ENCODE measurements around the gene PKD1L1. TPM values are rescaled to one million over a fixed set of nuclear protein-coding genes. Genes with fewer than 3 reads are reported as not detected.

PKD1L1 gene
- polyA plus RNA-seq, 2 of the 4 experiments (the other 2 are of a cell fraction), result 0.21 TPM

- TF ChIP-seq ATOH8 (CRISPR knock-in tag; IDR thresholded peaks at IDR 0.05; ENCODE audit: low read depth) (peak; percentile 77; the same call in 1 of the 2 replicates), PBX3 (IDR thresholded peaks at IDR 0.05) (peak; percentile 93), JUN (IDR thresholded peaks at IDR 0.05) (peak; percentile 98 to 99; a peak in 4 of 5 replicates), GATA3 (IDR thresholded peaks at IDR 0.05; ENCODE audit: borderline replicate concordance) (peak; percentile 99), MAX (IDR thresholded peaks at IDR 0.05) (peak; percentile 91), HEYL (CRISPR knock-in tag; IDR thresholded peaks at IDR 0.05) (no peak), SREBF2 (IDR thresholded peaks at IDR 0.05) (no peak), HES2 (IDR thresholded peaks at IDR 0.05) (peak; percentile 57; the same call in 1 of the 2 replicates), BHLHE40 (IDR thresholded peaks at IDR 0.05; ENCODE audit: low read depth, low read length) (no peak), PHF8 (IDR thresholded peaks at IDR 0.05; ENCODE audit: borderline replicate concordance, low read depth) (no peak), SMC3 (IDR thresholded peaks at IDR 0.05) (peak; percentile 74), JUNB (IDR thresholded peaks at IDR 0.05) (peak; percentile 97), ESRRA (IDR thresholded peaks at IDR 0.05; ENCODE audit: borderline replicate concordance, low read length) (0 out of 2 replicates have a peak, but pooled peaks have one; percentile 32), EP300 (IDR thresholded peaks at IDR 0.05) (peak; percentile 95 to 99), RFX5 (IDR thresholded peaks at IDR 0.05) (0 out of 2 replicates have a peak, but pooled peaks have one; percentile 54), CBX2 (IDR thresholded peaks at IDR 0.05; ENCODE audit: borderline replicate concordance, low read depth) (no peak), ELK1 (IDR thresholded peaks at IDR 0.05; ENCODE audit: low read depth, low read length) (no peak)
These were observed 161.6 kb downstream of the PKD1L1 start (continued) for GRCh38 chr7:47786557-47787248.

- peak; percentile 49 to 59 for ATAC-seq
- 19% methylated on average over 8 of the region's 8 CpGs for WGBS (ENCODE audit: missing lambda C conversion rate)
- no peak for TF ChIP-seq ZFP36 (IDR thresholded peaks at IDR 0.05; ENCODE audit: borderline replicate concordance, partially characterized antibody)
- no peak for TF ChIP-seq FOSL2 (IDR thresholded peaks at IDR 0.05)
- no peak; the same call in 1 of the 2 replicates for TF ChIP-seq FOSL2 (CRISPR knock-in tag; IDR thresholded peaks at IDR 0.05)
- TF ChIP-seq POLR2A (IDR thresholded peaks at IDR 0.05; ENCODE audit: low read length), result no peak
- no peak for TF ChIP-seq EP300 (IDR thresholded peaks at IDR 0.05)
- peak; percentile 81 for TF ChIP-seq HOXA7 (CRISPR knock-in tag; IDR thresholded peaks at IDR 0.05)
- no peak for TF ChIP-seq REST (IDR thresholded peaks at IDR 0.05)
- no peak for TF ChIP-seq RAD21 (conservative IDR thresholded peaks at IDR 0.05 in 1 of 2, IDR thresholded peaks at IDR 0.05 in 1 of 2)
- no peak for TF ChIP-seq TFCP2L1 (CRISPR knock-in tag; IDR thresholded peaks at IDR 0.05)
- no peak for TF ChIP-seq SREBF2 (IDR thresholded peaks at IDR 0.05)
- TF ChIP-seq HMGXB4 (CRISPR knock-in tag; IDR thresholded peaks at IDR 0.05; ENCODE audit: borderline replicate concordance), result no peak
- TF ChIP-seq CHD4 (IDR thresholded peaks at IDR 0.05; ENCODE audit: borderline replicate concordance), result no peak
- TF ChIP-seq ZSCAN20 (CRISPR knock-in tag; IDR thresholded peaks at IDR 0.05), result no peak; the same call in 1 of the 2 replicates
- no peak for TF ChIP-seq CHD2 (IDR thresholded peaks at IDR 0.05; ENCODE audit: low read length, partially characterized antibody)
- no peak for TF ChIP-seq CBX2 (IDR thresholded peaks at IDR 0.05; ENCODE audit: borderline replicate concordance, low read depth)
These were observed 162.2 kb downstream of the PKD1L1 start for GRCh38 chr7:47785923-47786556.

More at GRCh38 chr7:47785923-47786556, 162.2 kb downstream of the PKD1L1 start:
- peaks cover under 1% of the 10 kb centered on the region; the same call in 2 of the 3 replicates for H3K9me3 ChIP-seq
- H3K4me1 ChIP-seq, result peaks cover 70% of the 10 kb centered on the region
- DNase-seq (ENCODE audit: low read depth in 1 of 2, low spot score in 1 of 2) (no peak), FAIRE-seq (no peak)
- peak overlapping the region; percentile 95 for H3K27ac ChIP-seq
- CTCF ChIA-PET, result interaction anchor here (0.9 to 5.6 kb wide), 11 partner anchors 10 to 519 kb away, joined by 3 to 25 read pairs (median 4); no protein-coding TSS in a partner anchor
- POLR2A ChIA-PET, result interaction anchor here (0.7 to 2.3 kb wide), 13 partner anchors 9 to 210 kb away, joined by 3 to 25 read pairs (median 5); partner anchors contain the start of gene TNS3
- no peak overlapping the region for H3K4me3 ChIP-seq
- H3K4me2 ChIP-seq, result peak overlapping the region; percentile 63
